Activated CD4-positive, alpha-beta T cell treated with anti-CD3 and anti-CD28 coated beads, Interleukin-2, Interleukin-6, amounts not matched to agents 100 ng/mL and 50 ng/mL, durations not matched to agents 16 hours and 8 hours (primary cell): ENCODE data around the gene CPEB3.
A peak's percentile ranks its signal among the peaks of the same experiment; 100 is the strongest.
"Not testable (repeated sequence)": the region's sequence is repeated elsewhere in the genome, so short reads cannot be mapped to it uniquely, and the experiment has no call there.

Experiments
- DNase-seq: peaks from one replicate; pipeline ENCODE4 v3.0.0-alpha.2; 2020

The CPEB3 gene

DNA sequence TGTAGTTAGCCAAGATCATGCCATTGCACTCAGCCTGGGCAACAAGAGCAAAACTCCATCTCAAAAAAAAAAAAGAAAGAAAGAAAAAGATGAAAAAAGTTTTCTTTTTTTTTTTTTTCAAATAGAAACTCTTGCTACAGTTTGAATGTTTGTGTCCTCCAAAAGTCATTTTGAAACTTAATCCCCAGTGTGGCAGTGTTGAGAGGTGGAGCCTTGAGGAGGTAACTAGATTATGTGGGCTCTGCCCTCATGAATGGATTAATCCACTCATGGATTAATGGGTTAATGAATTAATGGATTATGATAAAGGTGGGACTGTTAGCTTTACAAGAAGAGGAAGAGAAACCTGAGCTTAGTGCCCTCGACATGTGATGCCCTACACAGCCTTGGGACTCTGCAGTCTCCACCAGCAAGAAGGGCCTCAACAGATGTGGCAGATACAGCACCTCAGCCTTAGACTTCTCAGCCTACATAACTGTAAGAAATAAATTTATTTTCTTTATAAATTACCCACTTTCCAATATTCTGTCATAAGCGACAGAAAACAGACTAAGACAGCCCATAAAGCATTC, 25.1 kb downstream of the CPEB3 start:
- DNase-seq = peak; percentile 23

DNA sequence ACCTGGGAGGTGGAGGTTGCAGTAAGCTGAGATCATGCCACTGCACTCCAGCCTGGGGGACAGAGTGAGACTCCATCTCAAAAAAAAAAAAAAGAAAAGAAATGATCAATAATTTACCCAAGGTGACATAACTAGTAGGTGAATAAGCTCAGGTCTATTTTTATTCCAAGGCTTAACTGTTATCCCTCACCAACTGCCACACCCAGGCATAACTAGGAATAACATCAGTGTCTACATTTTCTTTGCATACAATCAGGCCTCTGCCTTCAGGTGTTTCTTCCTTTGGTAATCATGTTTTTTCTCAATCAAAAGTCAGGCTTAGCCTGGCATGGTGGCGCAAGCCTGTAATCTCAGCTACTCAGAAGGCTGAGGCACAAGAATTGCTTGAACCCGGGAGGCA, 26.6 kb downstream of the CPEB3 start:
- no peak for DNase-seq

DNA sequence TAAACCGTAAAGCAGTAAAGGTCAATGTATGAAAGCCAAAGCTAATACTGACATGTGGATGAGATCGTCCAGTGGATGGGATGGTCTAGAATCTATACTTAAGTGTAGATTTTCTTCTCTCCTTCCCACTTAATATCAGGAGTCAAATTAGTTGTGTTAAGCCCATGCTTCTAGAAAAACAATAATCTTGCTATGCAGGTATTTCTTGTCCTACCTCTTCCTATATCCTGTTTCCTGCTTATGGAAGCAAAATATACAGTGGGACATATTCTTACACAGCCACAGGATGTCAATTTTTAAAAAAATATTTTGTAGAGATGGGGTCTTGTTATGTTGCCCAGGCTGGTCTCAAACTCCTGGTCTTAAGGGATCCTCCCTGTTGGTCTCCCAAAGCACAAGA, 27.5 kb downstream of the CPEB3 start:
- no peak for DNase-seq

DNA sequence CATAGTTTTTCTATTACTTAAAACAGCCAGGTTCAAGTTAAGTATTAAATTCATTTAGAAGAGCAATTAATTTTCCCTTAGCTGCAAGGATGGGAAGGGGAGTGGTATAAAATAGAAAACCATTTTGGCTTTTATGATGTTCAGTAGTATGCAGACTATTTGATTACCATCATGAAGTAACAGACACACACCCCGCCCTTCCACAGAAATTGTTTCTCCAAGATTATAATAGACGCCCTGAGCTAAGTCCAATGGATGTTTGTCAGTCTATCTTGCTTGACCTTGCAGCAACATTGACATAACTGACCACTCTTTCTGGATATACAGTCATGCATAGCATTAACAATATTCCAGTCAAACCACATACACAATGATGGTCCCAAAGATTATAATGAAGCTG, 42.3 kb downstream of the CPEB3 start:
- no peak for DNase-seq

DNA sequence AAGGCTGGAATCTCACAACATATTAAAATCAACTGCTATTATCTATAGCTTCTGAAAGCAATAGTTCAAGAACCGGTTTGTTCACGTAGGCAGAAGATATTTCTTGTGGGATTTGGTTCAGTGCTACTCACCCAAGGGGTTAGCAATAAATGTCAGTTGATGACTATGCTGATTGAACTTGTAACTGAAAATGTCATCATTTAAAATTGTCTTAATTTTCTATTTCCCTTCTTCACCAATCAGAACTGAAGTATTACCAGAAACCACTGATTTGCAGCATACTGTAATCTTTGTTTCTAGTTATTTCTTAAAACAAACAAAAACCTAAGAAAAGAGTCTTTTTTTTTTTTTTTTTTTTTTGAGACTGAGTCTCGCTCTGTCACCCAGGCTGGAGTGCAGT, 46.1 kb downstream of the CPEB3 start:
- DNase-seq = no peak

DNA sequence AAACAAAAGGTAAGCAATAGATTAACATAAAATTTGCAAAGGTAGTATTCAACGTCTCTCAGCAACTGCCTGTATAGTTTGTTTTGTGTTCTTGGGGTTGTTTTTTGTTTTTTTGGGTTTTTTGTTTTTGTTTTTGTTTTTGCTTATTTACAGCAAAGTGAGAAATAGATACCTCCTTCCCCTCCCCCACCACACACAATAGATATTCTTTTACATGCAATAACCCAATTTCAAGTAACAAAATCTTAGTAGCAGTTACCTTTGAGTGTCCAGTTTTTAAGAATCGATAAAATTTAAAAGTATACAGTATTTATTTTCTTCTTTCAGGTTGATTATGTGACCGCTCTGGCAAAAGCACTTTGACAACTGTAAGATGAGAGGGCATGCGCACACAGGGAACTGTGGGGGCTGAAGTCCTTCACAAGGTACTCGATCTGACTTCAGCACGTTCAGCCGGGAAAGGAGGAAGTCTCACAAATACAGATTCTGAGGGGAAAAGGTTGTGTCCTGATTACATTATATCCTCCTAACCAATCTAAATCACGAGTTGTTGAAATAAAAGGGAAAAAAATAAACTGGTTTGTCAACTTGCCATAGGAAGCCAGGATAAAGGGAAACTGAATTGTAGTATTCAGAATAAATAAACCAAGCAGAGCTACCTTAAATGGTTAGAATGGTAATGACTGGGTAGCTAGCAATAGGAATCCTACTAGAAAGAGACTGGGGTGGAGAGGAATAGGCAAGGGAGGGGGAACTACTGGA, 47.8 kb downstream of the CPEB3 start:
- DNase-seq = peak; percentile 30

DNA sequence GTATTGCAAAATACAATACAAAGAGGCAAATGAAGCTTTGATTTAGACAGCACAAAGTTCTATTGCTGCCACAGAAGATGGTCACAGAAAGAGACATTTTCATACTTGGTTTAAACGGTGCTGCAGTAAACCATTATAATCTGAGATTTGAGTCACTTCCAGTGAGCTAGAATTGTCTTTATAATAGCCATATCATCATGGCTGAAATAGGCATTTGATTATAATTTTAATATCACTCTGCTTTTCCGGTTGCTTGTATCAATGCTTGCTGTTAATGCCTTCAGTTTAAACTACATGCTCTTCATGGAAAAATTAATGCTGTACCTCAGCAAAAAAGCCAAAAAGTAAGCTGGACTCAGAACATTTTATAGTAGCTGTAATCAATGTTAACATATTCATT, 48.5 kb downstream of the CPEB3 start:
- no peak for DNase-seq

DNA sequence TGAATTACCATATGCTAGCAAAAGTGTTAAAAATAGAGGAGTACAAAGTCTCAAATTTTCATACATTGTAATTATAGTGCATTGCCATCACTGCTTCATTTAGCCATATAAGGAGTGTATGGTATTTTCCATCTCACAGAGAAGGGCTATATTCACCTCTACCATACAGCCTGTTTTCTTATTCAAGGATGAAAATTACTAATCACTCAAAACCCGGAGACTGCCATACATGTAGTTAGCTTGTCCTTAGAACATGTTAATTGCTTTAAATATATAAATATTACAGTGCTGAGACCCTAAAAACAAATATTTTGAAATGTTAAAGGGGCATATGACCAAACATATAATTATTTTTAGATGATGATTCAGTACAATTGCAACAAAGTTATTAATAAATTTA, 49.4 kb downstream of the CPEB3 start:
- DNase-seq = no peak

DNA sequence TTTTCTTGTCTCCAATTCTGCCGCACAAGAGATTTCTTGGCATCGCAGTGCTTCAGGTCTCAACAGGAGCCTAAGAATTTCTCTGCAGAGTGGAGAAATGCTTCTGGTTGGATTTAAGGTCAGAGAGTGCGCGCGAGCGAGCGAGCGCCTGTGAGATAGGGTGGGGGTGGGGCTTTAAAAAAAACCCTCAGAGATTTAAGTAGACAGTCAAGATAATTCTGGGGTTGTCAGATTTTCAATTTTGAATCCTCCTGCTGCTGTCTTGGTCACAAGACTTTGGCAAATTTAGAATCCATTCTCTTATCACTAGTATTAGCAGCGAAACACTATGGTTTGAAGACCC, 49.7 kb downstream of the CPEB3 start:
- no peak for DNase-seq

DNA sequence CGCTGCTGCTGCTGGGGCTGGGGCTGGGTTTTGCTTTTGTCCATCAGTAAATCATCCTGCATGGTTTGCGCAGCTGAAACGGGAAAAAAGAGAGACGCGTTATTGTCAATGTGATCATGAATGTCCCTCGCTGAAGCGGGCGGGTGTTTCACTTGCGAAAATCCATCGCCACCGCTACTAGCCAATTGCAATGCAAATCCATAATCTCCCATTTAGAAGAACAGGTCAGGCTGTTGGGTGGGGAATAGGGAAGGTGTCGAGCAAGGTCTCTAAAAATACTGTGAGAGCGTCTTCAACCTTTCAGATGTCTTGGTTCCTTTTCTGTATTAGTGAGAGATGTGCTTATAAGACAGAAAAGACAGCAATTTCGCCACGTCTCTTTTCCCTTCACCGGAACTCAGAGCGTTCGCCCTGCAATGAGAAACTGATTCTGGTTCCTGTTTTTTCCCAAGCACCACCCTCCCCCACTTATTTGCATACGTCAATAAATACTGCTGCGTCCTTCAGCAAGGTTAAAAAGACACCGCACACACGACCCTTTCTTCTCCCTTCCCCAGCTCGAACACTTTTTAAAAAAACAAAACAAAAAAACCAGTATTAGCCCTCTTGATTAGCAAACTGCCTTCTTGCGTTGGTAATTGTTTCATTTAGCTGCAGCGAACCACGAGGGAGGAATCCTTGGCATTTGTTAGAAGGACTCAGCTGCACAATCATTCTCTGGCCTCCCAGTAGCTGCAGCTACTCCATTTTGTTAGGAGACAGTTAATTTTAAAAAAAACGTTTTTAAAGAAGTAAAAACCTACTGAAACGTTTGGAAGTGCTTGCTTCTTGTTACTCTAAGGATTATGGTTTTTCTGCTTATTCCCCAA, 50.4 kb downstream of the CPEB3 start:
- DNase-seq = peak; percentile 58

DNA sequence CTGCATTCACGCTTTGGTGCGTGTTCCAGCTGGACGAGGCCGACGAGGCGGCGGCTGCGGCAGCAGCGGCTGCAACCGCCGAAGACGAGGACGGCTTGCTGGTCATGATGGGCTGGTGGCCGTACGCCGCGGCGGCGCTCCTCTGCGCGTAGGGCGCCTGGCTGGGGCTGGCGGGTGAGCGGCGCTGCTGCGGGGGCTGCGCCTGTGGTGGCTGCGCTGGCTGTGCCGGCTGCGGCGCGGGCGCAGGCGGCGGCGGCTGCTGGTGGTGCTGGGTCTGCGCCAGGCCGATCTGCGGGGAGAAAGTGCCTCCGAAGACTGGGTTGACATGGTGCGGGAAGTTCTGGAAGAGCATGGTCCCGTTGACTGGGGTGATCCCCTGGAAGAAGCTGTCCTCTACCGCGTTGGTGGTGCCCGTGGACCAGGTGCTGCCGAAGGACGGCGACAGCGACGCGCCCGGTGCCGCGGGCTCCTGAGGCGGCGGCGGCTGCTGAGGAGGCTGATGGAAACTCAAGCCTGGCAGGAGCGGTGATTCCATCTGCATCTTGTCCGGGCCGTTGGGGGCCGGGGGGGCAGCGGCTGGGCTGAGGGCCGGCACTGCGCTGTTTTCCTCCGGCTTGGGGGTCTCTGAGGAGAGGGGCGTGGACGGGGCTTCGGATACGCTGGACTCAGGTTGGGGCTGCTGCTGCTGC, 51.1 kb downstream of the CPEB3 start:
- DNase-seq = peak; percentile 35

DNA sequence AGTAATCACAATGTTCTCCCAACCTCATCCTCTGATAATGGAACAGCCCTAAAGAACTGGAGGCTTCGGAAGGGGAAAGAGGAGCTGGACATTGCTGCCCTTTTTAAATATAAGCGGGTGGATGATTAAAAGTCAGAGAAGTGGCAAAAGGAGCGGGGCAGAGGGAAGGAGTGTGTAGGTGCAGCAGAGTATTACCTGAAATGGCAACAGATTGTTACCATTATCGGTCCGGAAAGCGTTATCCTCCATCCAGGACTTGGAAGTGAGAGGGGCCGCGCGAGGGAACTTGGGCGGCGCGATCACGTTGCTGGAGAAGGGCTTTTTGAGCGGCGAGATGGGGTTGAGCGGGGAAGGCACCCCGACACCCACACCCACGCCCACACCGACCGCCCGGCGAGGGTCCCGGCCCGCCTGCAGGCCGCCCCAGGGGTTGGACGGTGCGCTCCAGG, 51.7 kb downstream of the CPEB3 start:
- DNase-seq = no peak

DNA sequence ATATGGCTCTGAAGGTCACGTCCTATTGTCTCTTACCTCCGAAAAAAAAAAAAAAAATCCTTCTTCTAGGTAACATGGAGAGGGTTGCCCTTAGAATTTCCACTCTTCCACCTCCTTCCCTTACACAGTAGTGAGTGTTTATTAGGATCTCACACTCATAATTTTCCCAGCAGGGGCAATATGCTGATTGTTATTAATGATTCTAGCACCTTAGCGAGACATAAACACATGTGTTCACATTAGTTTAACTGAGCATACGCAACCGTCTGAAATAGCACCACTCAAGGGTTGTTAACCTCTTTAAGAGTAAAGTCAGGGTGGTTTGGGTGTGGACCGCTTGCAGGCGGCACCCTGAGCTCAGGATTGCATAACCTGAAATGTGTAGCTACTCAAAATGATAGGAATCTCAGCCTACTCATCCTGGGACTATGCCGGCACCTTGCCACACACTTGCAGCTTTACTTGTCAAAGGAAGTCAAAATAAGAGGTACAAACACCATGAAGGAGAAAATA, 52.2 kb downstream of the CPEB3 start:
- no peak for DNase-seq

DNA sequence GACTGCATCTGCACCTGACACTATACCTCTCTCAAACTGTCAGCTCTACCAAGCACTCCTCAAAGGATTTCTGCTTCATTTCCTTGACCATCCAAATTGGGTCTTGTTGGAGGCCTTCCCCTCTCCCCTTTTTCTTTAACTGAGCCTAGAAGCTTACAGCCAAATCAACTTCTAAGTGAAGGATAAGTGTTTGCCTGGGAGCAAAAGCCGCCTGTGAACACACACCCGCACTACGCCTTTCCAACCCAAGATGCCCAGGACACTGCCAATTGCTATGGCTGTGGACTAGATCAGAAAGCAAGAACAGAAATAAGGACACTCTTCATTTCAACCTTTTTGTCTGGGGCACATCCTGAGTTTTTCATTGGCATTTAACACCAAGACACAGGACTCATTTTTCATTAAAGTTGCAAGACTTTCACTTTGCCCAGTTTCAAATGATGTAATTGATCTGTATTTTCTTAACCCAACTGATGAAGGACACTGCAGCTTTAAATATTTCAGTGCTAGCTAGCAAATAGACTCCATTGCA, 52.8 kb downstream of the CPEB3 start:
- DNase-seq = no peak

DNA sequence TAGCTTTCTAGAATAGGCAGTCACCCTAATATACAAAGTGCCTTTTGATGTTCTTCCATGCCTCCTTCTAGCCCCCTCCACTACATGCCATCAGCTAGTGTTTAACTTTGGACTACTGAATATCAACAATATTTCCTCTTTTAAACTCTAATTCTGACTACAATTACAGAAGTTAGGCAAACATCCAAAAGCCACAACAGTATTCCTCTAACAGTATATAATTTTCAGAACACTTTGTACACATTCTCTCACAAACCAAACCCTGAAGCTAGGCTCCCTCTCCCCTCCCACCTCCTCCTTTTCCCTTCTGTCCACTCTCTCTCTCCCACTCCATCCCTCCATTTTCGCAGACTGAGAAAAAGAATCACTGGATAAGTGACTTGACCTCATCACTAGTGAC, 59.7 kb downstream of the CPEB3 start:
- no peak for DNase-seq

DNA sequence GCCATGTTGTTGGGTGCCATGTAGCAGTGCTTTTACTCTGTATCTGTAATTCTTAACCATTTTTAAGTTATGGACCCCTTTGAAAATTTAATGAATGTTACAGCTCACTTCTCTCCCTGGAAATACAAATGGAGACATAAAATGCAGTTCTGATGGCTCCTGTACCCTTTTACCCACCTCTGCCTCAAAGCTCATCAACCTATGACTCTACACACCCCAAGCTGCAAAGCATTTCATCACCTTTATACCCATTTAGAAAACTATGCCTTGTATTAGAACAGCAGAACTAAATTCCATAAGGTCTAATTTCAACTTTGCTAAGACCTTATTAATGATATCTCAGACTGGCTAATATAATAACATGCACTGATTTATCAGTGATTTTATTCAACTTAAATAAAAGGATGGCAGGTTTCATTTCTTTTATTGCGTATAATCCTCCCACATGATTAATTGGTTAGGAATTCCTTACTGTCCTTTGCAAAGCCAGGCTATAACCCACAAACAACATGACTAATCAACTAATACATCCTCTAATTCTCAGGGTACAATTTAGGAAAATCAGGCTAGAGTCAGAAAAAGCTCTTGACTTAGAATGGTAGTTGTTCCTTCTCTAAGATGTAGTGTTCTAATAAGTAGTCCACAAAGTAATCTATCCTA, 68.1 kb downstream of the CPEB3 start:
- DNase-seq = no peak

DNA sequence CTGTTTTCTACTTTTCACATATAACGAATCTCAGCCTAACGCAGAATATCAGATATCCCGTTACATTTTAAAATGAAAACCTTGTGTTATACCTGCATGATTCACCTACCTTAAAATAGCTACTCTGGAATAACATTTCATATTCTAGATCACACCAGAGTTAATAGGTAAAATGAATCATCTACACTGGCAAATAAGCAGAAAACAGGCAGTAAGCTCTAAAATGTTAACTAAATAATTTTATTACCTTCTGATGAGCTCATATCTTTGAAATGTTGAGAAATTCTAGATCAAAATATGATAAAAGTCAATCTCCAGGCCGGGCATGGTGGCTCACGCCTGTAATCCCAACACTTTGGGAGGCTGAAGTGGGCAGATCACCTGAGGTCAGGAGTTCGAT, 71.3 kb downstream of the CPEB3 start:
- DNase-seq = no peak

DNA sequence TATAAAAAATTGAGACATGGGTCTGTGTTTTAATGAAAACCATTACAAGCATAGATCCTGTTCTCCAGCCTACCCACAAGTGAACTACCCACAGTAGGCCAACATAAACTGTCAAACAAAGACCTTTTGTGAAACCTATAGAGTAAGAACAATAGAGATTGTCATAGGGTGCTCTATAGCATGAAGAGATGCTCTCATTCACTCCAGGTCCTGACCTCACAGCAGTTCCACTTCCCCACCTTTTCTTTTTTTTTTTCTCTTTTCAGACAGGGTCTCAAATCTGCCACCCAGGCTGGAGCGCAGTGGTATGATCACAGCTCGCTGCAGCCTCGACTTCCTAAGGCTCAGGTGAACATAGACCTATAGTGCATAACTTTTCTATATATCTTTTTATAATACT, 72.3 kb downstream of the CPEB3 start:
- DNase-seq = no peak

DNA sequence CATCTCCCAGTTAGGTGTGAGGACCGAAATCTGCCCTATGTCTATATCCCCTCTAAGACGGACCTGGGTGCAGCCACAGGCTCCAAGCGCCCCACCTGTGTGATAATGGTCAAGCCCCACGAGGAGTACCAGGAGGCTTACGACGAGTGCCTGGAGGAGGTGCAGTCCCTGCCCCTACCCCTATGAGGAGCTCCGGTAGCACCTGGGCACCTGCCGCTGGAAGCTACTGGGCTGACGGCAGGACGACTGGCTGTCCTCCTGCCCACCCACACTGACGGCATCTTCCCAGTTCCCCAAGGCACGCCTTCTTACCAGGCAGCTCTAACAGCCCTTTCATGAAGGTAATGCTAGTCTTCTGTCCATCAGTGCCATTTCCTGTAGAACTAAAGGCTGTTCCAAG, 74.3 kb downstream of the CPEB3 start:
- peak; percentile 11 for DNase-seq

DNA sequence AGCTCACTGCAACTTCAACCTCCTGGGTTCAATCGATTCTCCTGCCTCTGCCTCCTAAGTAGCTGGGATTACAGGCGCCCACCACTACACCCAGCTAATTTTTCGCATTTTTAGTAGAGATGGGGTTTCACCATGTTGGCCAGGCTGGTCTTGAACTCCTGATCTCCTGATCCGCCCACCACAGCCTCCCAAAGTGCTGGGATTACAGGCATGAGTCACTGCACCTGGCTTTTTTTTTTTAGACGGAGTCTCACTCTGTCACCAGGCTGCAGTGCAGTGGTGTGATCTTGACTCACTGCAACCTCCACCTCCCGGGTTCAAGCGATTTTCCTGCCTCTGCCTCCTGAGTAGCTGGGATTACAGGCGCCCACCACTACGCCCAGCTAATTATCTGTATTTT, 75.7 kb downstream of the CPEB3 start:
- not testable (repeated sequence) for DNase-seq

DNA sequence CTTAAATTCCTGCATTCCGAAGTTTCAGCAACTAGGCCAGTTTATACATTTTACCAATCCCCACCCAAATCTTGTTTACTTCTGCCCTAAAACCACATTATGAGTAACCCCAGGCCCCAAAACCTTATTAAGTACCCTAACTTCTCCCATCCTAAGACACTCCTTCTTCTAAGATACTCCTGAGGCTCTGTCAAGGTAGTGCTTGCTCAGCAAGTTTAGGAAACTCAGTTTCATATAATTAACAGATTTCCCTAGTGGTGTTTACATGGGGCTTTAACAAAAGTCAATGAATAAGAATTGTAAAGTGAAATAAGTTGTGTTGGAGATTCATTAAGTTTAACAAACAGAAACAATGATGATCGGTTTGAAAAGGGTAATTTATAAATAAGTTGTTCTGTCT, 77.8 kb downstream of the CPEB3 start:
- DNase-seq = no peak

DNA sequence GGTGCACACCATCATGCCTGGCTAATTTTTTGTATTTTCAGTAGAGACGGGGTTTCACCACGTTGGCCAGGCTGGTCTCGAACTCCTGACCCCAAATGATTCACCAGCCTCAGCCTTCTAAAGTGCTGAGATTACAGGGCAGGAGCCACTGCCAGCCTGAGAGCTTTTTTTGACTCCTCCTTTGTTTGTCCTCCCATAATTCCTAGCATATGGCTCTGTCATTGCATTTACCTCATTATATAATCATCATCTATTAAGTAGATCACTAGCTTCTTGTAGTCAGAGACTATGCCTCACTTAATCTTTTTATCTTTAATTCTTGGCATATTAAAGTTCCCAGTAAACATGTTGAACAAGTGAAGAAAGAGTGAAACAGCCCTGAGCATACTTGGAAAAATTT, 82.1 kb downstream of the CPEB3 start:
- no peak for DNase-seq
